ENCODE data around the gene FAM8A1.

DNA sequence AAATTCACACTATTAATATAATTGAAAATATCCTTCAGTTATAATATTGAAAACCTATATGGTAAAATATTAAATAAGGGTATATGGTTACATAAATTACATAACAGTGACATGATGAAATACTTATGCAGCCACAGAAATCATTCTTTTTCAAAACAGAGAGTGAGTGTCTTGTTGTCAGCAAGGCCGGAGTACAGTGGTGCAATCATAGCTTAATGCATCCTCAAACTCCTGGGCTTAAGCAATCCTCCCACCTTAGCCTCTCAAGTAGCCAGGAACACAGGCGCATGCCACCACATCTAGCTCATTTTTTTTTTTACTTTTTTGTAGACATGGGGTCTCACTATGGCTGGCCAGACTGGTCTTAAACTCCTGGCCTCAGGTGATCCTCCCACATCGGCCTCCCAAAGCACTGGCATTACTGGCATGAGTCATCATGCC, 40.4 kb downstream of the FAM8A1 start:
- TF ChIP-seq POLR2A (IDR thresholded peaks at IDR 0.05; ENCODE audit: low read depth, low read length) (no peak), POLR2AphosphoS5 (IDR thresholded peaks at IDR 0.05; ENCODE audit: low read depth, low read length) (no peak), TAF1 (IDR thresholded peaks at IDR 0.05; ENCODE audit: borderline replicate concordance, low read depth, low read length) (no peak)

All from GM12892 (cell line).